Panc1 (cell line): ENCODE data around the gene TAF11L11. TPM values are rescaled to one million over a fixed set of nuclear protein-coding genes. Genes with fewer than 3 reads are reported as not detected.
A peak's percentile ranks its signal among the peaks of the same experiment; 100 is the strongest.
"Not testable (repeated sequence)": the region's sequence is repeated elsewhere in the genome, so short reads cannot be mapped to it uniquely, and the experiment has no call there.

Experiments
- ATAC-seq: fragments of 200-7000 bp; cut with Tn5 transposase; 2 replicates; pipeline ENCODE4 v1.9.1; 2020; ENCODE audit warnings: mild to moderate bottlenecking, moderate library complexity
- BruUV-seq: library from RNA; stranded (reverse); fragments of 400-500 nt; replicated peaks from 2 replicates; lab custom pipeline; 2021; lab: Mats Ljungman, UMichigan
- CTCF ChIA-PET: fragments of 300-600 bp; sonication (Branson Sonifier 250); formaldehyde crosslinking; loops from one replicate; lab custom pipeline; 2022; ENCODE audit warnings: antibody characterized with exemption; lab: Charles Lee
- POLR2A ChIA-PET: fragments of 300-600 bp; sonication (Branson Sonifier 250); formaldehyde crosslinking; loops from one replicate; lab custom pipeline; 2022; ENCODE audit warnings: antibody characterized with exemption; lab: Charles Lee
- DNase-seq: peaks from one replicate; pipeline ENCODE4 v3.0.0-alpha.2; 2010; ENCODE audit warnings: low read depth, low spot score
- H3K27ac ChIP-seq: 2 replicates; pipeline ENCODE4 v1.5.1; 2011; ENCODE audit warnings: mild to moderate bottlenecking, low read length, inconsistent platforms
- H3K27me3 ChIP-seq: fragments of 200-500 bp; sonication (Bioruptor generic); 2 replicates; pipeline ENCODE4 v1.6.0; 2014; ENCODE audit warnings: low read length, inconsistent platforms; ENCODE audit not compliant: control insufficient read depth, insufficient read depth
- H3K36me3 ChIP-seq: fragments of 200-500 bp; sonication (Bioruptor generic); 2 replicates; pipeline ENCODE4 v1.5.1; 2014; ENCODE audit warnings: inconsistent platforms, mild to moderate bottlenecking, low read length, moderate library complexity; ENCODE audit not compliant: control insufficient read depth, insufficient read depth
- H3K4me1 ChIP-seq: 2 replicates; pipeline ENCODE4 v1.5.1; 2011; ENCODE audit warnings: inconsistent platforms, mild to moderate bottlenecking, low read length, moderate library complexity; ENCODE audit not compliant: control insufficient read depth, insufficient read depth
- H3K4me3 ChIP-seq, 2 experiments: 2 replicates each; pipeline ENCODE4 v1.5.1; 2011 to 2012; ENCODE audit warnings: low read depth in 2 of 2, low read length in 2 of 2, mild to moderate bottlenecking in 2 of 2, inconsistent platforms in 1 of 2, moderate library complexity in 1 of 2
- H3K9me3 ChIP-seq: fragments of 200-500 bp; sonication (Bioruptor generic); 2 replicates; pipeline ENCODE4 v1.5.1; 2014; ENCODE audit warnings: low read depth, mild to moderate bottlenecking, inconsistent platforms, low read length, moderate library complexity; ENCODE audit not compliant: control insufficient read depth, insufficient read depth
- CTCF ChIP-seq: fragments of 450-650 bp; IDR thresholded peaks from 2 replicates; pipeline ENCODE4 v1.5.1; 2017; ENCODE audit warnings: mild to moderate bottlenecking
- POLR2AphosphoS5 ChIP-seq: IDR thresholded peaks from 2 replicates; pipeline ENCODE4 v1.6.1; 2012; ENCODE audit warnings: mild to moderate bottlenecking, low read depth, low read length, moderate library complexity
- REST ChIP-seq, 2 experiments: IDR thresholded peaks; 2 replicates each; pipeline ENCODE4 v1.6.1; 2011 to 2012; ENCODE audit warnings: low read depth in 2 of 2, control low read depth in 1 of 2, low read length in 1 of 2, mild to moderate bottlenecking in 1 of 2, moderate library complexity in 1 of 2; ENCODE audit not compliant: insufficient read depth in 1 of 2
- SIN3A ChIP-seq: IDR thresholded peaks from 2 replicates; pipeline ENCODE4 v1.6.1; 2012; ENCODE audit warnings: low read depth, mild to moderate bottlenecking, low read length, moderate library complexity, borderline replicate concordance; ENCODE audit not compliant: insufficient read depth
- TCF7L2 ChIP-seq: IDR thresholded peaks from 2 replicates; pipeline ENCODE4 v1.6.1; 2011; ENCODE audit warnings: mild to moderate bottlenecking, low read depth, low read length, inconsistent platforms
- in situ Hi-C: cut with HindIII; loops from 2 replicates; pipeline ENCODE4 v1.10.0; 2016; ENCODE audit warnings: low sequenced_read_pairs, low pct_unique_long_range_greater_than_20kb
- intact Hi-C: fragments of 100-400 bp; cut with micrococcal nuclease; formaldehyde crosslinking; loops from one replicate; pipeline ENCODE4 v1.10.0; 2022; ENCODE audit not compliant: unreplicated experiment
- total RNA-seq: library from RNA; stranded (reverse); gene quantifications from one replicate; pipeline ENCODE4 v1.2.1, GENCODE V29; 2021; ENCODE audit not compliant: unreplicated experiment

TAF11L11 gene
- total RNA-seq, 1 experiment from 2014 or later, result not detected

- POLR2A ChIA-PET, result no interaction called here
- Histone ChIP-seq H3K4me1 (no peaks in the 10 kb centered on the region), H3K27ac (no peak overlapping the region), H3K9me3 (no peaks in the 10 kb centered on the region), H3K27me3 (no peaks in the 10 kb centered on the region), H3K36me3 (no peaks in the 10 kb centered on the region), H3K4me3 (no peak overlapping the region)
- ATAC-seq (no peak), DNase-seq (no peak)
- BruUV-seq, result no TSS peak
- in situ Hi-C loops, result no loop called here
- intact Hi-C loops, result no loop called here
- CTCF ChIA-PET, result no interaction called here
- TF ChIP-seq CTCF (peak; percentile 62), POLR2AphosphoS5 (no peak)
These were observed 16.6 kb downstream of the TAF11L11 start for GRCh38 chr5:17620627-17621026.

GRCh38 chr5:17625686-17626085 is 21.7 kb downstream of the TAF11L11 start:
- ChIA-PET POLR2A (no interaction called here), CTCF (no interaction called here)
- no peak for DNase-seq
- no peaks in the 10 kb centered on the region for H3K4me1 ChIP-seq
- no peaks in the 10 kb centered on the region for H3K36me3 ChIP-seq
- H3K27me3 ChIP-seq, result no peaks in the 10 kb centered on the region
- no peak overlapping the region for H3K4me3 ChIP-seq
- intact Hi-C loops, result no loop called here
- H3K27ac ChIP-seq, result no peak overlapping the region
- no peaks in the 10 kb centered on the region for H3K9me3 ChIP-seq
- ATAC-seq, result no peak
- in situ Hi-C loops, result no loop called here
- BruUV-seq, result no TSS peak
- TF ChIP-seq TCF7L2, result no peak

GRCh38 chr5:17631788-17632187 is 27.8 kb downstream of the TAF11L11 start, which contains the start of gene TAF11L13:
TSS of gene TAF11L13 (plus strand) at chr5:17632088.
- H3K27me3 ChIP-seq, BruUV-seq, H3K27ac ChIP-seq, CTCF ChIA-PET, DNase-seq, ATAC-seq, H3K4me3 ChIP-seq, POLR2A ChIA-PET, H3K9me3 ChIP-seq, H3K36me3 ChIP-seq, in situ Hi-C loops, H3K4me1 ChIP-seq, intact Hi-C loops: not testable (repeated sequence)

GRCh38 chr5:17634160-17634559 is 30.2 kb downstream of the TAF11L11 start, which contains the start of gene TAF11L14:
TSS of gene TAF11L14 (plus strand) at chr5:17634460.
- POLR2A ChIA-PET, result no interaction called here
- DNase-seq, result no peak
- no peaks in the 10 kb centered on the region for H3K4me1 ChIP-seq
- H3K27me3 ChIP-seq, result no peaks in the 10 kb centered on the region
- no TSS peak for BruUV-seq
- no peak within 1 kb of the TSS for H3K27ac ChIP-seq
- no peak within 1 kb of the TSS for H3K4me3 ChIP-seq
- in situ Hi-C loops, result no loop called here
- no peaks in the 10 kb centered on the region for H3K36me3 ChIP-seq
- intact Hi-C loops, result no loop called here
- no peak for ATAC-seq
- TF ChIP-seq REST (IDR thresholded peaks at IDR 0.05; ENCODE audit: insufficient read depth in 1 of 2, low read depth in 2 of 2, low read length in 1 of 2), result no peak
- TF ChIP-seq SIN3A, result no peak
- TF ChIP-seq POLR2AphosphoS5, result no peak
- no peaks in the 10 kb centered on the region for H3K9me3 ChIP-seq
- CTCF ChIA-PET, result no interaction called here

- POLR2A ChIA-PET, H3K4me3 ChIP-seq, intact Hi-C loops, H3K36me3 ChIP-seq, ATAC-seq, DNase-seq, BruUV-seq, H3K9me3 ChIP-seq, H3K27me3 ChIP-seq, H3K4me1 ChIP-seq, H3K27ac ChIP-seq, in situ Hi-C loops, CTCF ChIA-PET: not testable (repeated sequence)
These were observed 45.2 kb downstream of the TAF11L11 start for GRCh38 chr5:17649232-17649631.
